A204.1 (cell line): ENCODE results near the gene TMEM245.

ENCODE experiments used
- FAIRE-seq: peaks from 2 replicates; lab custom pipeline; 2012; peaks lifted over from hg19 to GRCh38; lab: Jason Lieb, UNC

TMEM245 gene

GRCh38 chr9:109100543-109101201 lies 19.1 kb downstream of the TMEM245 start:
- no peak for FAIRE-seq

- FAIRE-seq, result no peak
Observed at GRCh38 chr9:109098960-109099308, 20.8 kb downstream of the TMEM245 start.

- FAIRE-seq, result no peak
Observed at GRCh38 chr9:109098171-109098959, 21.4 kb downstream of the TMEM245 start.

DNA sequence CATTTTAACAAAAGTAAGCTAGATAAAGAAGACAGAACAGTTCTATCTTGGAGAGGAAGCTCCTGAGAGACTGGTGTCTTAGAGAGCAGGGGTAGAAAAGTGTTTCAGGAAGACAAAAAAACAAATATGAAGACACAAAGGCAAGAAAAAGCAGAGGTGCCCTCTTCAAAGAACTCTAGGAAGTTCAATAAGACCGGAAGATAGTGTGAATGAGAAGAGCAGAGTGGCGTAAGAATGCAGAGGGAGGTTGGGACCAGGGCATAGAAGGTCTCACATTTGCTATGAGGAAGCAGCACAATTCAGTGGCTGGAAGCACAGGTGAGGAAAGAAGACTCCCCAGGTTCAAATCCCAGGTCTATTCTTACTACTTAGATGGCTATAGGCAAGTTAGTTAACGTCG lies 22.6 kb downstream of the TMEM245 start:
- FAIRE-seq, result no peak

GRCh38 chr9:109095321-109095720 lies 24.4 kb downstream of the TMEM245 start:
- FAIRE-seq, result no peak

- no peak for FAIRE-seq
Observed at GRCh38 chr9:109094268-109094667, 25.5 kb downstream of the TMEM245 start.

GRCh38 chr9:109092587-109092986 lies 27.2 kb downstream of the TMEM245 start:
- no peak for FAIRE-seq

DNA sequence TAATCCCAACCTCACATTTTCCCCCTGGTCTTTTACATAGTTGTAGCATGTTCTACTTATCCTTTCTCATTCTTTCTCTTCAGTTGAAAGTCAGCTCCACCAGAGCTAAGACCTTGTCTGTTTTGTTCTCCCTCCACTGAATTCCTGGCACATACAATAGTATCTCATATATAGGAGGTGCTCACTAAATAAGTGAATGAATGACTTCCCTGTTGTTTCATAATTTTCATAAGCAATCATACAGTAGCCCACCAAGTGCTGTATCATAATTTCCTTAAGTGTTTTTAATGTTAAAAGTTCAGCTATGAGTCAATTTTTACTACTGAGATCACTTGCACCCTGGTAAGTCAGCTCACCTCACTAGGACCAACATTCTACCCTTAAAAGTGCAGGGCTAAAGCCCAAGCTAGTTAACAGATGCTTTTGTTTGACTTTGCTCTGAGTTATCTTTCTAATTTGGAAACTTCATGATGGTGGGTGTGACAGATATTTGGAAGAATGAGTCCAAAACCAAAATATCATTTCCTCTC lies 27.6 kb downstream of the TMEM245 start:
- no peak for FAIRE-seq

DNA sequence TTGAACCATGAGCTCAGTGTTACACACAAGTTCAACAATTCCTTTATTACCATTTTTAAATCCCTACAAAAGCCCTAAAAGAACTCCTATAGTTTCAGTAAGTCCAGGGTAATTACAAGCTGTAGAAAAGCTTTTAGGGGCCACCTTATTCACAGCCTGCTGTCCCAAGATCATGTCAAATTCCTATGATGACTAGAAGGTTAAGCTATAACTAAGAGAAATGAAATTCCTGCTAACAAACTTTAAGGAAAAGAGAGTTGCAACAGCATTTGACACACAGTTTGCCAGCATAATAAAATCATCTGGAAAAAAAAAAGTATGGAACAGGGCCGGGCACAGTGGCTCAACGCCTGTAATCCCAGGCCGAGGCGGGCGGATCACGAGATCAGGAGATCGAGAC lies 31.5 kb downstream of the TMEM245 start:
- FAIRE-seq, result no peak

DNA sequence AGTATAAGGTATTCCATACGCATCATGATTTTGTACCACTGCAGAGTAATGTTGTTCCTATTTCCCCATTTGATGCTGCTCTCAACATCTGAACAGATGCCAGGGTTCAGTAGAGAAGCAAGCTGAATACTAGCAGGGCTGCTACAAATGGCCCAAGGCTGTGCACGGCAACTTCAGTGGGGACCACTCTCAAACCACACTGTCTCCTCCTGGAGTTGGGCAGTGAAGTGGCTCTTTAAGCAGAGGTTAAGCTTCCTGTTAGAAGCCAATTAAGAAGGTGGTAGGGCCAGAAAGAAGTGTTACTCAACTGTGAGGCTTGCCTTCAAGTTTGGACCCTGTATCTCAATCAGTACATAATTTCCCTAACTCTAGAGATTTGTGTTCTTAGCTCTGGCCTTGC lies 32.0 kb downstream of the TMEM245 start:
- FAIRE-seq, result no peak

- FAIRE-seq, result no peak
Observed at GRCh38 chr9:109086221-109086620, 33.5 kb downstream of the TMEM245 start.

DNA sequence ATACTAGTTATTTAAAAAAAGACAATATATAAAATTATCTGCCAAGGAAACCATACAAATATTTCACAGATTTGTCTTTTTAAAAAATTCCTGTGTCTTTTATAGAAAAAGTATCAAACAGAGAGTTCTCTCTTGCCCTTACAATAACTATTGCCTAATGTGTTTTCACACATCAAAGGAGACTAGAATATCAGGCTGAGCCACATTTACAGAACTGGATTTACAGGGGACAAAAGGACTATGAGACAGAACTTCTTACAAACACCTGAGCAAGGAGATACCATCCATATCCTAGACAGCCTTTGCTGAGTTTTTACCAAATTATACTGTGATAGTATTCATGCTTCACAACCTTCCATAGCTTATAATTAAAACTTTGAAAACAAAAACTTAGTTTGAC lies 34.2 kb downstream of the TMEM245 start:
- FAIRE-seq, result no peak

DNA sequence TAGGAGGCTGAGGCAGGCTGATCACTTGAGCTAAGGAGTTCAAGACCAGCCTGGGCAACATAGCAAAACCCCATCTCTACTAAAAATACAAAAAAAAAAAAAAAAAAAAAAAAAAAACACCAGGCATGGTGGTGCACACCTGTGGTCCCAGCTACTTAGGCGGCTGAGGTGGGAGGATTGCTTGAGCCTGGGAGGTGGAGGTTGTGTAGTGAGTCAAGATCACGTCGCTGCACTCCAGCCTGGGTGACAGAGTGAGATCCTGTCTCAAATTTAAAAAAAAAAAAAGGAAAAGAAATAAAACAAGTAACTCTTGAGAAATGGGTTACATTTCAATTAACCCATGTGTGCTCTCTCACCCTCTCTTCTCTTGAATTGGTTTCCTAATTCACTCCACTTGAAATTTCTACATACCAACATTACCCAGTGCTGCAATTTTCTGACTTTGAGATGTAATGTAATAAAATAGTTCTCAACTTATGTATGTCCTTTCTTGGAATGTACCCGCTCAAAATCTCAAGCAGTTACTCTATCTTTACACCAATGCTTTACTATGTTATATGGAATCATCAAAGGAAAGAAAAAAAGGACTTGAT lies 35.8 kb downstream of the TMEM245 start:
- no peak for FAIRE-seq

- FAIRE-seq, result no peak
Observed at GRCh38 chr9:109083141-109083540, 36.6 kb downstream of the TMEM245 start.

DNA sequence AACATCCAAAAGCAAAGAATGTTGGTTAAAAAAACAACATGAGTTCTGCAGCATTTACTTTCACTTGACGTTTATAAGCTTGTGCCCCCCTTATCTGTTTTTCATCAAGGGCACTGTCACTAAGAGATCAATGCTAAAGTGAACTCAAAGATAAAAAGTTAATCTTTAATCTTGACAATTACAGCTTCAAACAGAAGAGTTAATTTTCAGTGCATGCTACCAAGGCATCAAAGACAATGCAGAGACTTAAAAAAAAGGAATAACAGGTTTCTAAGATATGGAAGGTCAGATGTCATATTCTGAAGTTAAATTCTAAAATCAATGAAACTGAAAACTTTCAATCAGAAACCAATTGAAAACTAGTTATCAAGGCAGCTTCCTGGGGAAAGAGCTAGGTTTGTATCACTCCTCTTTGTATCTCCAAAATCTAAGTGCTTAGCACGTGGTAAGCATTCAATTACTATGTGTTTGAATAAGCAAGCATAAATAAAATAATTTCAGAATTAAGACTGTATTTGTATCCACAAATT lies 37.6 kb downstream of the TMEM245 start:
- FAIRE-seq, result no peak

DNA sequence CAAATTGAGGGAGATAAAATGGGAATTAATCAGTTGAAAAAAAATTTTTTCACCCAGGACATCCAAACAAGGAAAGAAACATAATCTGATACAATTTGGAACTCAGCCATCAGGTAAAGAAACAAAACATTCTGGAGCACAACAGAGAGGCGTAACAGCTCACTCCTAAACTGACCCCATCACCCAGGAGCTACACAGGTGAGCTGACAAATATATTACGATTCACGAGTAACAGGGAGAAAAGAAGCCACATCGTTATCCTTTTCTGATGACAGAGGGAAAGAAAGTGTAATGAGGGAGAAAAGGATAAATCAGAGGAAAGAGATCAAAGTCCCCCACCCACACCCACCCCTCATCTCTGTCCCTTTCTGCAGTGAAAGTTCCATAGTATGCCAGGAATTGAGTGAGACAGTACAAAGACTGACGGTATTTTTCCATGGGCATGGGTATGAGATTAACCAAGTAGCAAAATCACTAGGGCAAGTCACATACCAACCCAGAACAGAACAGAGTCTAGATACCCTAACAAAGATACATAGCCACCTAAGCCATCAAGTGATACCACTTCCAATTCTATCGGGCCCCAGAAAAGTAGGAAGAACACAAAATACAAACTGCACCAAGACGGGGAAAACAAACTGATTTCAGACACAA lies 45.4 kb downstream of the TMEM245 start:
- no peak for FAIRE-seq

GRCh38 chr9:109072821-109073435 lies 46.8 kb downstream of the TMEM245 start:
- FAIRE-seq, result no peak

DNA sequence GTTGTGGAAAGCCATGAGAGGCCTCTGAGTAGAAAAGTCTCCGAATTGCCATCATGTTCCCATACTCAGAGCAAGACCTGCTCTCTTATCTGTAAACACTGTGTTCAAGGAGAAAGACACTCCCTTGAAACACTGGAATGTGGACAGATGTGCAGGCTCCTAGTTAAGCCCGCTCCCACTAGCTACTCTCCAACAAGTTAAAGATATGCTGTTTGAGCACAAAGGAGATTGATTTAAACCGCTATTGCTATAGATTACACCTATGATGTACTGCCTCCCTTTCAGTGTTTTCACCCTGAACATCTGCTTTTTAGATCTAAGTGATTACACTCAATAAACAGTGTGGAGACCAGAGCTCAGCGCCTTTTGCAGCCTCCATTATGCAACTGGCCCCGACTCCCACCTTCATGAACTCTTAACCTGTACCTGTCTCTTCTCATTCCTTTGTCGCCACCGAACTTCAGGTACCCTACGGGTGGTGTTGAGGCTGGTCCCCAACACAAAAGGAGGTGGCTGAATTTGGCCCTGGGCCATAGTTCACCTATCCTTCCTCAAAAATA lies 47.5 kb downstream of the TMEM245 start:
- no peak for FAIRE-seq

- FAIRE-seq, result no peak
Observed at GRCh38 chr9:109068764-109069163, 51.0 kb downstream of the TMEM245 start.

DNA sequence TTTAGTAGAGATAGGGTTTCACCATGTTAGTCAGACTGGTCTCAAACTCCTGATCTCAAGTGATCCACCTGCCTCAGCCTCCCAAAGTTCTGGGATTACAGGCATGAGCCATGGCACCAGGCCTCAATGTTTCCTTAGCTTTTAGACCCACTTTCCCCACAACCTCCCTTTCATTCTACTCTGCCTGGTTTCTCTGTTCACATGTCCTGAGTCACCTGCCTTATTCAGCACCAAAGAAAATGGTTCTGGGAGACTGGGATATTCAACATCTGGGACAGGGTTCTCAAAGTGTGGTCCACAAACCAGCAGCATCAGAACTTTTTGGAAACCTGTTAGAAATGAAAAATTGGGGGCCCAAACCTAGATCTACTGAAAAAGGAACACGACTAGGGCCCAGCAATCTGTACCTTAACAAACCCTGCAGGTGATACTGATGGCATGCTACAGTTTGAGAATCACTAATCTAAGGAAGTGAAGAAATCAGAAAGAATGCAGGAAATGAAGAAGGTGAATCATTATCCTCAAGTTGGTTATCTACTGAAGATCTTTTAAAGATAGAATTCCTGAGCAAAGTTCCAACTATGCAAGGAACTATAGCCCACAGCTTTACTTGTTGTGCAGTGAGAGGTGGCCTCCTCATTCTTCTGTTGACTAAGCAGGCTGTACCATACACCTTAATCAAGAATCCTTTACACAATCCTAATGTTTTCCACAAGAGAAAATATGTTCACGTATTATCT lies 54.6 kb downstream of the TMEM245 start:
- no peak for FAIRE-seq

DNA sequence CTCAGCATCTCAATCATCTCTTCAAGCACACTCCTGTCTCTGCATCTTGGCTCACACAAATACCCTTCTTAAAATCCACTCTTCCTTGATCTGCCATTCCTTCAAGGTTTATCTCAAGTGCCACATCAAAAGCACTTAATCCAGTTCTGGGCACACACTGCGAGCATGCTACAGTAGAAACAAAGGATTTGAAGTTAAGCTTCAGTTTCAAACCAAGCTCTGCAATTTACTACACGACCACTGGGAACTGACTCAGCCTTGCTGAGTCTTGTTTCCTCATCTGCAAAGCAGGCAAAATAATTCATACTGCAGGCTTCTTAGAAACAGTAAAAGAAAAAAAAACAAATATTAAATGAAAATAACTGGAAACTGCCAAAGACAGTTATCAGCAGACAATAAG lies 56.0 kb downstream of the TMEM245 start:
- no peak for FAIRE-seq
